HL-60 (cell line): ENCODE measurements around the gene FAXC.

Source experiments
- GABPA ChIP-seq: IDR thresholded peaks from 2 replicates; pipeline ENCODE4 v1.6.1; 2012; ENCODE audit warnings: low read depth
- POLR2AphosphoS5 ChIP-seq: IDR thresholded peaks from 2 replicates; pipeline ENCODE4 v1.6.1; 2012; ENCODE audit warnings: low read depth
- TF ChIP-seq, protein P1 (sequence below): IDR thresholded peaks from one replicate; pipeline ENCODE4 v1.5.1; 2011; ENCODE audit warnings: low read length, control low read depth, inconsistent platforms; ENCODE audit not compliant: insufficient read depth
- TF ChIP-seq, protein P2 (sequence below): IDR thresholded peaks from 2 replicates; pipeline ENCODE4 v1.6.1; 2012; ENCODE audit warnings: low read depth; ENCODE audit not compliant: insufficient replicate concordance

DNA sequence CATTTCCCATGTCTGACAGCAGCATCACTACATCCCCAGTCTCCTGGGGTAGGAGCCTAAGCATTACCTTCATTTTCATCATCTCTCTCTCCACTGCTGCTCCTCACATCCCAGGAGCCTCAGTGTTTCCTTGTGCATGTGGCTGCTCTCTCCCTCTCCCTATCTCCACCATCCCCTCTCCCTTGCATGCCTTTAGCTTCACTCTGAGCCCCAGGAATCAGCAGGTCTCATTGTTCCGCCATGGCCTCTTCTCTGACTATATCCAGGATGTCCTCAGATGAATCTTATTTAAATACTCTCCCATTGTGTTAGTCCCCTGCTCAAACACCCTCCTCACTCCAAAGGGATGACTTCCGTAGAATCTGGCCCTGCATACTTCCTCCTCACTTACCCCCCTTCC is 79.4 kb downstream of the FAXC start:
- TF ChIP-seq, protein P1, sequence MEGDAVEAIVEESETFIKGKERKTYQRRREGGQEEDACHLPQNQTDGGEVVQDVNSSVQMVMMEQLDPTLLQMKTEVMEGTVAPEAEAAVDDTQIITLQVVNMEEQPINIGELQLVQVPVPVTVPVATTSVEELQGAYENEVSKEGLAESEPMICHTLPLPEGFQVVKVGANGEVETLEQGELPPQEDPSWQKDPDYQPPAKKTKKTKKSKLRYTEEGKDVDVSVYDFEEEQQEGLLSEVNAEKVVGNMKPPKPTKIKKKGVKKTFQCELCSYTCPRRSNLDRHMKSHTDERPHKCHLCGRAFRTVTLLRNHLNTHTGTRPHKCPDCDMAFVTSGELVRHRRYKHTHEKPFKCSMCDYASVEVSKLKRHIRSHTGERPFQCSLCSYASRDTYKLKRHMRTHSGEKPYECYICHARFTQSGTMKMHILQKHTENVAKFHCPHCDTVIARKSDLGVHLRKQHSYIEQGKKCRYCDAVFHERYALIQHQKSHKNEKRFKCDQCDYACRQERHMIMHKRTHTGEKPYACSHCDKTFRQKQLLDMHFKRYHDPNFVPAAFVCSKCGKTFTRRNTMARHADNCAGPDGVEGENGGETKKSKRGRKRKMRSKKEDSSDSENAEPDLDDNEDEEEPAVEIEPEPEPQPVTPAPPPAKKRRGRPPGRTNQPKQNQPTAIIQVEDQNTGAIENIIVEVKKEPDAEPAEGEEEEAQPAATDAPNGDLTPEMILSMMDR, result no peak
- no peak for TF ChIP-seq POLR2AphosphoS5
- TF ChIP-seq, protein P2, sequence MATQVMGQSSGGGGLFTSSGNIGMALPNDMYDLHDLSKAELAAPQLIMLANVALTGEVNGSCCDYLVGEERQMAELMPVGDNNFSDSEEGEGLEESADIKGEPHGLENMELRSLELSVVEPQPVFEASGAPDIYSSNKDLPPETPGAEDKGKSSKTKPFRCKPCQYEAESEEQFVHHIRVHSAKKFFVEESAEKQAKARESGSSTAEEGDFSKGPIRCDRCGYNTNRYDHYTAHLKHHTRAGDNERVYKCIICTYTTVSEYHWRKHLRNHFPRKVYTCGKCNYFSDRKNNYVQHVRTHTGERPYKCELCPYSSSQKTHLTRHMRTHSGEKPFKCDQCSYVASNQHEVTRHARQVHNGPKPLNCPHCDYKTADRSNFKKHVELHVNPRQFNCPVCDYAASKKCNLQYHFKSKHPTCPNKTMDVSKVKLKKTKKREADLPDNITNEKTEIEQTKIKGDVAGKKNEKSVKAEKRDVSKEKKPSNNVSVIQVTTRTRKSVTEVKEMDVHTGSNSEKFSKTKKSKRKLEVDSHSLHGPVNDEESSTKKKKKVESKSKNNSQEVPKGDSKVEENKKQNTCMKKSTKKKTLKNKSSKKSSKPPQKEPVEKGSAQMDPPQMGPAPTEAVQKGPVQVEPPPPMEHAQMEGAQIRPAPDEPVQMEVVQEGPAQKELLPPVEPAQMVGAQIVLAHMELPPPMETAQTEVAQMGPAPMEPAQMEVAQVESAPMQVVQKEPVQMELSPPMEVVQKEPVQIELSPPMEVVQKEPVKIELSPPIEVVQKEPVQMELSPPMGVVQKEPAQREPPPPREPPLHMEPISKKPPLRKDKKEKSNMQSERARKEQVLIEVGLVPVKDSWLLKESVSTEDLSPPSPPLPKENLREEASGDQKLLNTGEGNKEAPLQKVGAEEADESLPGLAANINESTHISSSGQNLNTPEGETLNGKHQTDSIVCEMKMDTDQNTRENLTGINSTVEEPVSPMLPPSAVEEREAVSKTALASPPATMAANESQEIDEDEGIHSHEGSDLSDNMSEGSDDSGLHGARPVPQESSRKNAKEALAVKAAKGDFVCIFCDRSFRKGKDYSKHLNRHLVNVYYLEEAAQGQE, result no peak
- TF ChIP-seq GABPA, result no peak
